ENCODE results near the gene KRTAP19-7.

The KRTAP19-7 gene

GRCh38 chr21:30561957-30562356 is 843 bp upstream of the KRTAP19-7 start:
- Histone ChIP-seq H2AFZ (ENCODE audit: low read depth, low read length) (no peak overlapping the region), H3K27me3 (ENCODE audit: insufficient read depth, low read length) (no peaks in the 10 kb centered on the region), H3K9me3 (ENCODE audit: low read length) (no peaks in the 10 kb centered on the region), H3K4me3 (ENCODE audit: low read length) (no peak overlapping the region), H3K36me3 (ENCODE audit: insufficient read depth, low read length) (no peaks in the 10 kb centered on the region), H3K4me1 (ENCODE audit: insufficient read depth, low read length) (no peaks in the 10 kb centered on the region)

GRCh38 chr21:30555095-30555494 is 6.0 kb downstream of the KRTAP19-7 start:
- no peaks in the 10 kb centered on the region for H3K4me1 ChIP-seq (ENCODE audit: insufficient read depth, low read length)
- no peaks in the 10 kb centered on the region for H3K36me3 ChIP-seq (ENCODE audit: insufficient read depth, low read length)
- no peak overlapping the region for H2AFZ ChIP-seq (ENCODE audit: low read depth, low read length)
- H3K9me3 ChIP-seq (ENCODE audit: low read length) = no peaks in the 10 kb centered on the region
- H3K4me3 ChIP-seq (ENCODE audit: low read length) = no peak overlapping the region
- no peaks in the 10 kb centered on the region for H3K27me3 ChIP-seq (ENCODE audit: insufficient read depth, low read length)

- H3K9me3 ChIP-seq (ENCODE audit: low read length) = no peaks in the 10 kb centered on the region
- H2AFZ ChIP-seq (ENCODE audit: low read depth, low read length) = no peak overlapping the region
- H3K4me3 ChIP-seq (ENCODE audit: low read length) = no peak overlapping the region
- no peaks in the 10 kb centered on the region for H3K27me3 ChIP-seq (ENCODE audit: insufficient read depth, low read length)
- no peaks in the 10 kb centered on the region for H3K4me1 ChIP-seq (ENCODE audit: insufficient read depth, low read length)
- no peaks in the 10 kb centered on the region for H3K36me3 ChIP-seq (ENCODE audit: insufficient read depth, low read length)
Measured at GRCh38 chr21:30552782-30553181, 8.3 kb downstream of the KRTAP19-7 start.

- Histone ChIP-seq H3K9me3 (ENCODE audit: low read length) (no peaks in the 10 kb centered on the region), H3K4me1 (ENCODE audit: insufficient read depth, low read length) (no peaks in the 10 kb centered on the region), H3K4me3 (ENCODE audit: low read length) (no peak within 1 kb of the TSS), H3K36me3 (ENCODE audit: insufficient read depth, low read length) (no peaks in the 10 kb centered on the region), H2AFZ (ENCODE audit: low read depth, low read length) (no peak within 1 kb of the TSS), H3K27me3 (ENCODE audit: insufficient read depth, low read length) (no peaks in the 10 kb centered on the region)
Measured at GRCh38 chr21:30541764-30542163, 19.4 kb downstream of the KRTAP19-7 start, which contains the start of gene KRTAP19-6. Gene KRTAP19-6 (minus strand): TSS chr21:30541864. CDS start chr21:30541833, 31 bp downstream.

GRCh38 chr21:30518876-30519275 is 42.2 kb downstream of the KRTAP19-7 start:
- no peak overlapping the region for H3K4me3 ChIP-seq (ENCODE audit: low read length)
- no peaks in the 10 kb centered on the region for H3K27me3 ChIP-seq (ENCODE audit: insufficient read depth, low read length)
- no peaks in the 10 kb centered on the region for H3K4me1 ChIP-seq (ENCODE audit: insufficient read depth, low read length)
- no peaks in the 10 kb centered on the region for H3K9me3 ChIP-seq (ENCODE audit: low read length)
- no peaks in the 10 kb centered on the region for H3K36me3 ChIP-seq (ENCODE audit: insufficient read depth, low read length)
- no peak overlapping the region for H2AFZ ChIP-seq (ENCODE audit: low read depth, low read length)

GRCh38 chr21:30515681-30516080 is 45.4 kb downstream of the KRTAP19-7 start:
- Histone ChIP-seq H3K4me3 (ENCODE audit: low read length) (no peak overlapping the region), H2AFZ (ENCODE audit: low read depth, low read length) (no peak overlapping the region), H3K36me3 (ENCODE audit: insufficient read depth, low read length) (no peaks in the 10 kb centered on the region), H3K9me3 (ENCODE audit: low read length) (no peaks in the 10 kb centered on the region), H3K4me1 (ENCODE audit: insufficient read depth, low read length) (no peaks in the 10 kb centered on the region), H3K27me3 (ENCODE audit: insufficient read depth, low read length) (no peaks in the 10 kb centered on the region)
